ENCODE results near the gene LIPC.

DNA sequence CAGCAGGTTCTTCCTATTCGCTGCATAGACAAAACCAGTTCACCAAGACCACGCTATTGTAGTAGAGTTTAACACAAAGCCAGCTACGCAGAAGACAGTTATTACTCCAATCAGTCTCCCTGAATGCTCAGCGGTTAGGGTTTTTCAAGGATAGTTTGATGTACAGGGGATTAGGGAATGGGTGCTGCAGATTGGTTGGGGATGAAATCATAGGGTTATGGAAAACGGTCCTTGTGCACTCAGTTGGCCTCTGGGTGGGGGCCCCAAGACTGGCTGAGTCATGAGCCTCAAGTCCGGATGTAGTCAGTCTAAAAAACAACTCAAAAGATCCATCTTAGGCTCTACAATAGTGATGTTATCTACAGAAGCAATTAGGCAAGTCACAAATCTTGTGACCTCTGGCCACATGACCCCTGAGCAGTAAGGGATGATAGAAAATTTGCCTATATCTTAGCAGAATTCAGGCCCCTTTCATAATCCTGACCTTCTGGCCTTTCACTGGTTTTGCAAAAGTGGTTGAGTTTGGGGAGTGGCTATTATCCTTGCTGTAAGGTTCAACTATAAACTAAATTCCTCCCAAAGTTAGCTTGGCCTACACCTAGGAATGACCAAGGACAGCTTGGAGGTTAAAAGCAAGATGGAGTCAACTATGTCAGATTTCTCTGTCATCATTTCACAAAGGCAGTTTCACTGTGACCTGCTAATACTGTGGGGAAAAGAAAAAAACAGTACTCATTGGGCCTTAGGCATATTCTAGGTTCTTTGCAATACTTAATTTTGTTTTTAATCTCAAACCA lies 57.7 kb downstream of the LIPC start:
- TF ChIP-seq TCF7L2 (IDR thresholded peaks at IDR 0.05; ENCODE audit: low read depth, low read length) (no peak), CHD4 (IDR thresholded peaks at IDR 0.05; ENCODE audit: insufficient read depth, insufficient replicate concordance, low read depth, low read length, poor library complexity, severe bottlenecking) (no peak), GATA2 (CRISPR knock-in tag; IDR thresholded peaks at IDR 0.05) (no peak), NR2C2 (CRISPR knock-in tag; IDR thresholded peaks at IDR 0.05) (no peak), NR2C2 (tag; IDR thresholded peaks at IDR 0.05) (peak; percentile 46; the same call in 1 of the 2 replicates), ZC3H4 (CRISPR knock-in tag; IDR thresholded peaks at IDR 0.05; ENCODE audit: borderline replicate concordance) (no peak), NRF1 (conservative IDR thresholded peaks at IDR 0.05 in 1 of 2, IDR thresholded peaks at IDR 0.05 in 1 of 2) (no peak)
